Body of pancreas (tissue), 4 donors: ENCODE measurements around the gene TRIM46.

Experiments used
- CTCF ChIP-seq, 7 experiments: fragments of 450-650 bp in 4 of 7; fragments of 200-600 bp in 3 of 7; sonication (generic) in 3 of 7; IDR thresholded peaks; one replicate each; pipeline ENCODE4 v1.5.1; 2016 to 2019; ENCODE audit warnings: antibody characterized with exemption in 7 of 7
- POLR2A ChIP-seq, 3 donors: fragments of 450-650 bp; IDR thresholded peaks; one replicate each; pipeline ENCODE4 v1.6.1; 2016; ENCODE audit warnings: antibody characterized with exemption in 3 of 3, mild to moderate bottlenecking in 2 of 3

- TF ChIP-seq CTCF (IDR thresholded peaks at IDR 0.05) (no peak), POLR2A (IDR thresholded peaks at IDR 0.05) (no peak)
Observed at GRCh38 chr1:155205035-155205434, 31.4 kb downstream of the TRIM46 start.
